ENCODE data around the gene PRKAR1B.
"Not testable (repeated sequence)": the region's sequence is repeated elsewhere in the genome, so short reads cannot be mapped to it uniquely, and the experiment has no call there.

The PRKAR1B gene

DNA sequence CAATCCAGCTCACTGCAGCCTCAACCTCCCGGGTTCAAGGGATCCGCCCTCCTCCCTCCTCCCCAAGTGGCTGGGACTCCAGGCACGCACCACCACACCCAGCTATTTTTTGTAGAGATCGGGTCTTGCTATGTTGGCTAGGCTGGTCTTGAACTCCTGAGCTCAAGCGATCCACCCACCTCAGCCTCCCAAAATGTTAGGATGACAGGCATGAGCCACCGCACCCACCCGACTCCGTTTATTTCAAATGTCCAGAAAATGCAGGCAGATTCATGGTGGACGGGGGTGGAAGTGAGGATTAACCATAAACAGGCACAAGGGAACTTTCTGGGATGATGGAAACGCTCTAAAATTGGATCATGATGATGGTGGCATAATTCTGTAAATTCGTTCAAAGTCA lies 85.1 kb downstream of the PRKAR1B start:
- no peak for DNase-seq (ENCODE audit: low read depth)

GRCh38 chr7:641269-641671 lies 85.8 kb downstream of the PRKAR1B start:
- DNase-seq (ENCODE audit: low read depth) = no peak

DNA sequence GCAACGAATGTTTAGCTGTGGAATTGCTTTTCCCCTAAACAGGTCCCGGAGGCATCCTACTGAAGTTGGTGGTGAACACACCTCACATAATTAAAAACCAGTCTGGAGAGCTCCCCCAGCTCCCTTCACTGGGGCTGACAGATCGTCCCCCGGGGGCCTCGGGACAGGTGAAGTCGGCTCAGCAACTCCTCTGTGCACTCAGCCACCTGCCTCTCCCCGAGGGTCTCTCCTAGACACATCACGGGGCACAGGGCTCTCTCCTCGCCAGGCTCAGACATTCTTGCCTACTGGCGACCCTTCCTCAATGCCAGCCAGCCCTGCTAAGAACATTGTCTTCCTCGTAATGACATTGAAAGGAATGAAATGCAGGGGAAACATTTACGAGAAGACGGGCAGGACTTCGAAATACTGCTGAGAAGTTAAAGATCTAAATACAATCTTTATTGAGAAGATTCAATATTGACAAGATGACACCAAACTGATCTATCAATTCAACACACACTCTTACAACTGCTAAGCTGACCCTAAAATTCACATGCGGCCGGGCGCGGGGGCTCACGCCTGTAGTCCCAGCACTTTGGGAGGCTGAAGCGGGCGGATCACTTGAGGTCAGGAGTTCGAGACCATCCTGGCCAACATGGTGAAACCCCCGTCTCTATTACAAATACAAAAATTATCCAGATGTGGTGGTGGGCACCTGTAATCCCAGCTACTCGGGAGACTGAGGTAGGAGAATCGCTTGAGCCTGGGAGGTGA lies 88.6 kb downstream of the PRKAR1B start:
- DNase-seq (ENCODE audit: low read depth) = no peak

DNA sequence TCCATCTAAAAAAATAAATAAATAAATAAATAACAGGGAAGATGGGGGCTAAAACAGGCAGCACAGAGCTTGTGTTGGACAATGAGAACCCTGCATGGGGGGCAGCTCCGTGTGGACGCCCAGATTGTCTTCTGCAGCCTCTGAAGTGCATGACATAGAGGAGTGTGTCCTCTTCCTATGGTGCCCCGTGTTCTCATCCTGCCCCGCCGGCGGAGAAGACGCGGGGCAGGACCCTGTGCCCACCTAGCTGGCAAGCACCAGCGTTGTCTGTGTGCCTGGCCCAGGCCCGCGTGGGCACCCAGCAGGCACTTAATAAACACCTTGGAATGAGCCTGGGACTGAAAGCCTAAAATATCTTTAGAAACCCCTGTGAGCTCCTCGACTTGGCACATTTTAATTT lies 89.3 kb downstream of the PRKAR1B start:
- no peak for DNase-seq (ENCODE audit: low read depth)

DNA sequence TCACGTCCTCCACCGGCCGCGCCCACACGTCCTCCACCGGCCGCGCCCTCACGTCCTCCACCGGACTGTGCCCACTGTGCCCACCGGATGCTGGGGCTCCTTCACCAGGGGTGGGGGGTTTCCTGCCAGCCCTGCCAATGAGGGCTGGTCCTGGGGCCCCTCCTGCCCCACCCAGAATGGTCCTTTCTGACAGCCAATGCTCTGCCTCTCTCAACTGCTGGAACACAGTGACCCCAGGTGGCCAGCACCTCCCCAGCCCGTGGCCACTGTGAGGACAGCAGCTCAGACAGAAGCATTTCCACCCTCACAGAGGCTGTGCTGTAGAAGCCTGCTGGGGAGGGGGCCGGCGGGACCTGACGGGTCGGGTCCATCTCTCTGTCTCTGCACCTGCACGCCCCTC lies 90.7 kb downstream of the PRKAR1B start:
- DNase-seq (ENCODE audit: low read depth) = peak; percentile 26

DNA sequence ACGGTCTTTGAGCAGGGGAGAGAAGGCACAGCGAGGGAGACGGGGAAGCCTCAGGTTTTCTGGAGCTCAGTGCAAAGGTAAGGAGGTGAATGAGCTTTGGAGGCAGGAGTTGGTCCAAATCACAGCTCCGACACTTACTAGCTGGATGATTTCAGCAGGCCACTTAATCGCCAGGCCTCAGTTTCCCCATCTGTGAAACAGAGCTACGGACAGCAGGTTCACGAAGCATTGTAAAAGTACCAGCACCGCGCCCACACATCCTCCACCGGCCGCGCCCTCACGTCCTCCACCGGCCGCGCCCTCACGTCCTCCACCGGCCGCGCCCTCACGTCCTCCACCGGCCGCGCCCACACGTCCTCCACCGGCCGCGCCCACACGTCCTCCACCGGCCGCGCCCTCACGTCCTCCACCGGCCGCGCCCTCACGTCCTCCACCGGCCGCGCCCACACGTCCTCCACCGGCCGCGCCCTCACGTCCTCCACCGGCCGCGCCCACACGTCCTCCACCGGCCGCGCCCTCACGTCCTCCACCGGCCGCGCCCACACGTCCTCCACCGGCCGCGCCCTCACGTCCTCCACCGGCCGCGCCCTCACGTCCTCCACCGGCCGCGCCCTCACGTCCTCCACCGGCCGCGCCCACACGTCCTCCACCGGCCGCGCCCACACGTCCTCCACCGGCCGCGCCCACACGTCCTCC lies 91.2 kb downstream of the PRKAR1B start:
- not testable (repeated sequence) for DNase-seq (ENCODE audit: low read depth)

- DNase-seq (ENCODE audit: low read depth) = no peak
Observed at GRCh38 chr7:635227-635626, 91.9 kb downstream of the PRKAR1B start.

DNA sequence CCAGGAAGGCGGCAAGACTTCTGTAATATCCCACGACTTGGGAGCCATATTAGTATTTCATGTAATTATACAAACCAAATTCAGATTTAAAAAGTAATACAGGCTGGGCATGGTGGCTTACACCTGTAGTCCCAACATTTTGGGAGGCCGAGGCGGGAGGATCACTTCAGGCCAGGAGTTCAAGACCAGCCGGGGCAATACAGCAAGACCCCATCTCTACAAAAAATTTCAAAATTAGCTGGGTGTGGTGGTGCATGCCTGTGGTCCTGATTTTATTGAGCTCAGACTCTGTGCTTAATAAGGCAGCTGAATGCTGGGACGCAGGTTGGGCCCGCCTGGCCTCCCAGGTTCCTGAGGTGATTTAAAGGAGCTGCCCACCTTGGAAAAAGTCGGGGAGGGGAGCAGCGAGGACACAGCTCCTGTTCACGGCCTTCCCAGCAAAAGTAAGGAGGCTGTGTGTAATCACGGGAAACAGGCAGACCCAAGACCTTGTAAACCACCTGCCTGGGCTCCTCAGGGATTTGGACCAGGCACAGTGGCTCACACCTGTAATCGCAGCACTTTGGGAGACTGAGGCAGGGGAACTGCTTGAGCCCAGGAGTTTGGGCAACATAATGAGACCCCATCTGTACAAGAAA lies 93.6 kb downstream of the PRKAR1B start:
- no peak for DNase-seq (ENCODE audit: low read depth)

GRCh38 chr7:632831-633210 lies 94.3 kb downstream of the PRKAR1B start:
- no peak for DNase-seq (ENCODE audit: low read depth)

DNA sequence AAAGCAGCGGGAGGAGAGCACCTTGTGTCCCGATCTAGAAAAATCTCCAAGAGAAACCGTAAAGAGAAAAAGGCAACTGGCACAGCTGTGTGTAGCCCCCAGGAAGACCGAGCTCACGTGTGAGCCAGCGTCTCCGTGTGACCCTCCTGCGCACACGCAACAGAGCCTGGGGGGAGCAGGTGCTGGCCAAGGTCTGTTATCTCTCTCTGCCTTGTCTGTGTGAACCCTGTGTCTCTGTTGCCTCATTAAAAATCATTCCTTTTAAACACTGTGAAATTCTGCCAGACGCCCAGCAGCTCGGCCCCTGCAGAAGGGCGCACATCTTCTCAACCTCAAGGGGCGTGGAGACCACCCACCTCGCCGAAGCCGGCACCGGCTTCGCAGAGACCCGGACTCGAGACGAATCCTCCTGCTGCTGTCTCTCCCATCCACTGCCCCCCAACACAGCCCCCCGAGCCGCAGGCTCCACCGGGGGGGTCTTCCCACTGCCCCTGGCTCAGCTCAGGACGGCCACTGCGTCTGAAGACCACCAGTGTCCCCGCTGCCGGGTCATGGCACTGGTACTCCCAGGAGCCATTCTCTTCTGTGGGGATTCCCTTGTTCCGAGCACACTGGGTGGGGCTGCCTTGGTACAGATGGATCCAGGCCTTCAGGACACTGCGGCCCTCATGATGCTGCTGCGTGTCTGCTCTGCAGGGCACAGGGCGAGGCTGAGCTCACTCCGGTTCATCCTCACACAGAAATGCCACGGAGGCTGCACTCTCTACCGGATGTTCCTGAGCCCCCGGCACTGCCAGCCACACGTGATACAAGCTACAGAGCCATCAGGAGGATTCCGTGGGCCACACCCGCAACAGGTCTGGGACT lies 94.9 kb downstream of the PRKAR1B start:
- no peak for DNase-seq (ENCODE audit: low read depth)

- DNase-seq (ENCODE audit: low read depth) = no peak
Observed at GRCh38 chr7:631291-631711, 95.8 kb downstream of the PRKAR1B start.

GRCh38 chr7:630539-630938 lies 96.5 kb downstream of the PRKAR1B start:
- no peak for DNase-seq (ENCODE audit: low read depth)

DNA sequence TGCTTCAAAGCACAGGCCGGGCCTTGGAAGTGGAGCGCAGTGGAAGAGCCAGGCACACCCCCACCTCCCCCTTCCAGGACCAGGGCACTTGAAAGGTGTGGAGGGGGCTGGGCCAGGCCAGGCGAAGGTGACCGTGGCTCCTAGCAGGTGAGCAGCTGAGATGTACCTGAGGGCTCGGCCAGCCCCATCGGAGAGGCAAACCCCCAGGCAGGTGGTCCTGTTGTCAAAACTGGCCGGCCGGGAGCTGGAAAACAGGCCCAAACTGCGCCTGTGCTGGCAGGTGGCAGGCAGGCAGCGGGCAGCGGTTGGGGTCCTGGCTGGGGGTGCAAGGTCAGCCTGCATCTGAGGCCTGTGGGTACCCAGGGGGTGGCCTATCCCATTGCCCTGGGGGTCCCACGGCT lies 97.0 kb downstream of the PRKAR1B start:
- no peak for DNase-seq (ENCODE audit: low read depth)

- DNase-seq (ENCODE audit: low read depth) = no peak
Observed at GRCh38 chr7:628826-629225, 98.3 kb downstream of the PRKAR1B start.

GRCh38 chr7:628402-628763 lies 98.7 kb downstream of the PRKAR1B start:
- DNase-seq (ENCODE audit: low read depth) = no peak

GRCh38 chr7:627661-628401 lies 99.2 kb downstream of the PRKAR1B start:
- DNase-seq (ENCODE audit: low read depth) = no peak

GRCh38 chr7:625376-625971 lies 101.6 kb downstream of the PRKAR1B start:
- DNase-seq (ENCODE audit: low read depth) = no peak

DNA sequence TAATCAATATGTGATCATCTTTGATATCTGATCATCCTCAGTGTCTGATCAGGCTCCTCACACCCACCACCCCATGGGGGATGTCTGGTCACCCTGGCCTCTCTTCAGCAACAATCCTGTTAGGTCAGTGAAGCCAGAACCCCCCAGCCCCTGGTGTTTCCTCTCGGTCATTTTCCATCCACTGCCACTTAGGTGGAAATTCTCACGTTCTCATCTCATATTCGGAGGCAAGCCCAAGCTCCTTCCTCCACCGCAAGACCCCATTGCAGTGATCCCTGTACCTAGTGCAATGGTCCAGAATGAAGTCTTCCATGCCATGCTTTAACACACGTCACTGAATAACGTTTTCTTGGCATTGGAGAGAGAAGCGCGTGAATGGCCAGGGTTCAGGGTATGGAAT lies 103.6 kb downstream of the PRKAR1B start:
- no peak for DNase-seq (ENCODE audit: low read depth)

DNA sequence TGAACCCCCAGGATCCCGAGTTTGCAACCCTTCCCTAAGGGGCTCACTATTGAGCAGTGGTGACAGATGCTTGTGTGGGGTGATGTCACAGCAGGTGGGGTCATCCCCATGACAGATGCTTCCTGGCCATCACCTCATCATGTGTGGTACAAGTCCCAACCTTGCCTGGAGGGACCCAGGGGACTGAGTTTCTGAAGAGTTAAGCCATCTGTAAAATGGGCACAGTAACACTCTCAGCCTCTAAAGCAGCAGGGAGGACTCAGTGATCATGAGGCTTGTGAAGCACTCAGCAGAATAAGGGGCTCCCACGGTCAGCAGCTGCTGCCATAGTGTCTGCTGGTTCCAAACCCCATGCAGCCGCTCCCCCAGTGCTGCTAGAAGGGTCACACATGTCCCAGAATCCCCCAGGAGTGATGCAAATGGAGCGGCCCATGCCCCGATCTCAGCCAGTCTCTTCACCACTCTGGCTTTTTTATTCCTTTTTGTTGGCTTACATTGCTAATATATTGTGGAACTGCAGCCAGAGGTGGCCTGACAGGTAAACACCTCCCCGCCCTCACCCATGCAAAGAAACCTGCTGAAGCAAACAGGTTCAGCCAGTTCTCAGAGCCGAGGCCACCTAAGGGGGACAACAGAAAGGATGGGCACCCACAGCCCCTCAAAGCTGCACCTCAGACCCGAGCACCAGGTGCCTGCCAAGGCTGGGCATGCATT lies 105.4 kb downstream of the PRKAR1B start:
- no peak for DNase-seq (ENCODE audit: low read depth)

DNA sequence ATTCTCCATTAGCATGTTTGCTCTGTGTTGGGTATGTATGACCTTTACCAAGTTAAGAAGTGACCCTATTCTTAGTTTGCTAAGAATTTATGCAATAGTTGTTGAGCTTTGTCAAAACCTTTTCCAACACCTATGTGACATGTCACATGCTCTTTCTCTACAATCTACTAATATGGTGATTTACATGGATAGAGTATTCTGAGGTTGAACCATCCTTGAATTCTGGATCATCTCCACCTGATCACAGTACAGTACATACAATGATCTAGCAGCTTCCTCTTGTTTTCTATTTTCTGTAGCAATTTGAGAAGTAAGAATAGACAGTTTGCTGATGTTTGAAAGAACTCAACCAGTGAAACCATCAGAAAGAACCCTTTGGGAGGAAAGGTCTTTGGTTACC lies 106.2 kb downstream of the PRKAR1B start:
- DNase-seq (ENCODE audit: low read depth) = no peak

GRCh38 chr7:620056-620455 lies 107.0 kb downstream of the PRKAR1B start:
- DNase-seq (ENCODE audit: low read depth) = no peak

Measured in stimulated activated CD8-positive, alpha-beta memory T cell treated with anti-CD3 and anti-CD28 coated beads, Interleukin-12 subunit alpha, Interleukin-12 subunit beta, amount 100 ng/mL, for 4 hours (primary cell).